Esophagus muscularis mucosa (tissue), 4 donors: Measurements from ENCODE around the gene NTPCR. TPM values are rescaled to one million over a fixed set of nuclear protein-coding genes. Genes with fewer than 3 reads are reported as not detected.

Experiments used
- DNase-seq: peaks from one replicate; pipeline ENCODE4 v3.0.0-alpha.2; 2017; ENCODE audit errors: extremely low spot score
- H3K27ac ChIP-seq, 4 donors: fragments of 200-600 bp; sonication (generic); replicated peaks in 1 of 4; 1 replicate in 3 of 4; 2 replicates in 1 of 4; pipeline ENCODE4 v1.5.1; 2016 to 2019; ENCODE audit warnings: mild to moderate bottlenecking in 1 of 4
- H3K27me3 ChIP-seq, 4 donors: fragments of 200-600 bp; sonication (generic); one replicate each; pipeline versions ENCODE4 v1.5.1 to v1.6.0; 2016 to 2019
- H3K36me3 ChIP-seq, 4 donors: fragments of 200-600 bp; sonication (generic); one replicate each; pipeline ENCODE4 v1.5.1; 2016 to 2019
- H3K4me1 ChIP-seq, 4 donors: fragments of 200-600 bp; sonication (generic); one replicate each; pipeline ENCODE4 v1.5.1; 2016 to 2019
- H3K4me3 ChIP-seq, 4 donors: fragments of 200-600 bp; sonication (generic); 1 replicate in 2 of 4; 2 replicates in 2 of 4; pipeline ENCODE4 v1.5.1; 2016 to 2019; ENCODE audit warnings: mild to moderate bottlenecking in 4 of 4, moderate library complexity in 1 of 4
- H3K9me3 ChIP-seq, 4 donors: fragments of 200-600 bp; sonication (generic); 1 replicate in 3 of 4; 2 replicates in 1 of 4; pipeline ENCODE4 v1.5.1; 2016 to 2019
- CTCF ChIP-seq, 3 experiments: fragments of 200-600 bp in 2 of 3; fragments of 450-650 bp in 1 of 3; sonication (generic) in 2 of 3; IDR thresholded peaks; one replicate each; pipeline ENCODE4 v1.5.1; 2017 to 2019; ENCODE audit warnings: antibody characterized with exemption in 3 of 3, mild to moderate bottlenecking in 2 of 3, moderate library complexity in 1 of 3
- EP300 ChIP-seq: sonication (generic); formaldehyde crosslinking; IDR thresholded peaks from one replicate; pipeline ENCODE4 v1.6.1; 2017; ENCODE audit warnings: antibody characterized with exemption
- POLR2A ChIP-seq: fragments of 450-650 bp; IDR thresholded peaks from one replicate; pipeline ENCODE4 v1.6.1; 2017; ENCODE audit warnings: antibody characterized with exemption, moderate library complexity, mild to moderate bottlenecking, low read depth
- POLR2AphosphoS5 ChIP-seq, 2 donors: sonication (generic); formaldehyde crosslinking; IDR thresholded peaks; one replicate each; pipeline ENCODE4 v1.6.1; 2017; ENCODE audit warnings: antibody characterized with exemption in 2 of 2
- WGBS: methylation state at CpG from one replicate; pipeline ENCODE4 v1.1.5; 2018; 5-methylcytosine and 5-hydroxymethylcytosine counted together
- intact Hi-C: fragments of 100-400 bp; cut with DNase I; formaldehyde crosslinking; loops from one replicate; pipeline ENCODE4 v1.15.1; 2023
- total RNA-seq, 4 donors: library from RNA; depleted of rRNA; stranded (reverse); fragments of >200 nt; gene quantifications; one replicate each; pipeline versions ENCODE4 v1.1.0 to v1.2.1, GENCODE V29; 2016

NTPCR gene
- total RNA-seq, 4 donors from 2014 or later = 21.7 to 26.6 (median 24.6) TPM

GRCh38 chr1:232939748-232940147, 10.7 kb upstream of the NTPCR start:
- intact Hi-C loops = no loop called here
- no peak overlapping the region for H3K4me3 ChIP-seq
- no peaks in the 10 kb centered on the region for H3K9me3 ChIP-seq
- no peaks in the 10 kb centered on the region for H3K27me3 ChIP-seq
- H3K36me3 ChIP-seq = no peaks in the 10 kb centered on the region
- no peaks in the 10 kb centered on the region for H3K4me1 ChIP-seq
- TF ChIP-seq EP300 (no peak), POLR2AphosphoS5 (IDR thresholded peaks at IDR 0.05) (no peak), POLR2A (no peak), CTCF (IDR thresholded peaks at IDR 0.05) (no peak)
- 94% methylated on average over 2 of the region's 2 CpGs for WGBS
- peak; percentile 53 for DNase-seq
- H3K27ac ChIP-seq = no peak overlapping the region

- Histone ChIP-seq H3K27ac (no peak overlapping the region), H3K27me3 (no peaks in the 10 kb centered on the region), H3K4me1 (no peaks in the 10 kb centered on the region), H3K4me3 (no peak overlapping the region), H3K9me3 (no peaks in the 10 kb centered on the region), H3K36me3 (no peaks in the 10 kb centered on the region)
- no peak for TF ChIP-seq EP300
- no peak for TF ChIP-seq POLR2A
- no peak for TF ChIP-seq CTCF (IDR thresholded peaks at IDR 0.05)
- TF ChIP-seq POLR2AphosphoS5 (IDR thresholded peaks at IDR 0.05) = no peak
- no peak for DNase-seq
- intact Hi-C loops = no loop called here
- 80% methylated on average over 1 of the region's 1 CpG for WGBS
These were observed 10.1 kb upstream of the NTPCR start for GRCh38 chr1:232940262-232940661.

GRCh38 chr1:232942413-232943294, 7.8 kb upstream of the NTPCR start:
- Histone ChIP-seq H3K27me3 (no peaks in the 10 kb centered on the region), H3K4me1 (no peaks in the 10 kb centered on the region), H3K27ac (no peak overlapping the region), H3K36me3 (no peaks in the 10 kb centered on the region), H3K4me3 (no peak overlapping the region), H3K9me3 (no peaks in the 10 kb centered on the region)
- WGBS = 70% methylated on average over 8 of the region's 8 CpGs
- TF ChIP-seq POLR2AphosphoS5 (IDR thresholded peaks at IDR 0.05) (no peak), EP300 (no peak), CTCF (IDR thresholded peaks at IDR 0.05) (no peak), POLR2A (no peak)
- intact Hi-C loops = no loop called here
- DNase-seq = no peak

- Histone ChIP-seq H3K4me3 (no peak overlapping the region), H3K9me3 (no peaks in the 10 kb centered on the region), H3K27me3 (no peaks in the 10 kb centered on the region), H3K36me3 (no peaks in the 10 kb centered on the region), H3K4me1 (no peaks in the 10 kb centered on the region), H3K27ac (no peak overlapping the region)
- WGBS = 47% methylated on average over 9 of the region's 9 CpGs
- TF ChIP-seq POLR2A = no peak
- TF ChIP-seq POLR2AphosphoS5 (IDR thresholded peaks at IDR 0.05) = no peak
- no peak for TF ChIP-seq CTCF (IDR thresholded peaks at IDR 0.05)
- TF ChIP-seq EP300 = no peak
- intact Hi-C loops = no loop called here
- peak; percentile 53 for DNase-seq
These were observed 6.6 kb upstream of the NTPCR start for GRCh38 chr1:232943679-232944252.
